Muscle layer of colon (tissue), 2 donors: ENCODE data around the gene NF2.

Experiments
- H3K27ac ChIP-seq: one replicate; pipeline ENCODE4 v1.7.0; 2013; ENCODE audit warnings: low read depth, mild to moderate bottlenecking, low read length, moderate library complexity
- H3K27me3 ChIP-seq, 2 donors: one replicate each; pipeline ENCODE4 v1.7.0; 2013; ENCODE audit warnings: low read length in 2 of 2, mild to moderate bottlenecking in 2 of 2; ENCODE audit not compliant: insufficient read depth in 2 of 2, control insufficient read depth in 1 of 2
- H3K36me3 ChIP-seq: one replicate; pipeline ENCODE4 v1.7.0; 2013; ENCODE audit warnings: mild to moderate bottlenecking, low read length; ENCODE audit not compliant: insufficient read depth
- H3K4me1 ChIP-seq: one replicate; pipeline ENCODE4 v1.7.0; 2013; ENCODE audit warnings: mild to moderate bottlenecking, low read length; ENCODE audit not compliant: insufficient read depth
- H3K4me3 ChIP-seq, 2 donors: one replicate each; pipeline ENCODE4 v1.7.0; 2013; ENCODE audit warnings: low read length in 2 of 2, low read depth in 1 of 2, mild to moderate bottlenecking in 1 of 2, moderate library complexity in 1 of 2
- H3K9ac ChIP-seq: one replicate; pipeline ENCODE4 v1.7.0; 2013; ENCODE audit warnings: low read length
- H3K9me3 ChIP-seq: one replicate; pipeline ENCODE4 v1.7.0; 2013; ENCODE audit warnings: mild to moderate bottlenecking, low read length
- donor health status: abdominal sarcoma.
- donor health status: Adenocarcinoma of cecum.

Gene NF2

DNA sequence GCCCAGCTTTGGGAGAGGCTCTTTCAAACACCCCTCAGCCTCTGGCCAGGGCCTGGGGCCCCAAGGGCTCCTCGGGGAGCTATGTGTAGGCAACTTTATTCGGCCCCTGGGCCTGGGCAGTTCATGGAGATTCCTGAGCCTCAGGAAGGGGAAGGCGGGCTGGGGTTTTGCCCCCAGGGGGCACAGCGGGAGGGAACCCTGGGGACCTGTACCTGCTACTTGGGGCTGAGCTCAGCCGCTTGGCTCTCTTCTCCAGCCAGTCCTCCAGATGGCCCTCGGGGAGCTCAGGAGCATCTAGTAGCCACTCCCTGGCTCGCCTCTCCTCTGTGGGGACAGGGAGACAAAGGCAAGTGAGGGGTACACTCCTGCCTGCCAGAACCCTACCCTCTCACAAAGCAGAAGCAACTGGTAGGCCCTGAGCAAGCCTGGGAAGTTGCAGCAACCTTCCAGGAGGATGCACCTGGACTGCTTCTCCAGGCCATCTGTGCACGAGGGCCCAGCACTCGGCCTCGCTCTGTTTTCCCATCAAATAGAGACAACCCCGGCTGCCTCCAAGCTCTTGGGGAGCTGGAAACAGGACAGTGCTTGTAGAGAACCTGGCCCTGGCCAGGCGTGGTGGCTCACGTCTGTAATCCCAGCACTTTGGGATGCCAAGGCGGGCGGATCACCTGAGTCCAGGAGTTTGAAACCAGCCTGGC, 134.8 kb downstream of the NF2 start:
- H3K27me3 ChIP-seq: no peaks in the 10 kb centered on the region
- H3K4me3 ChIP-seq: no peak overlapping the region
- peaks cover 32% of the 10 kb centered on the region for H3K36me3 ChIP-seq
- H3K4me1 ChIP-seq: peaks cover 7% of the 10 kb centered on the region
- no peak overlapping the region for H3K9ac ChIP-seq
- no peaks in the 10 kb centered on the region for H3K9me3 ChIP-seq
- no peak overlapping the region for H3K27ac ChIP-seq

DNA sequence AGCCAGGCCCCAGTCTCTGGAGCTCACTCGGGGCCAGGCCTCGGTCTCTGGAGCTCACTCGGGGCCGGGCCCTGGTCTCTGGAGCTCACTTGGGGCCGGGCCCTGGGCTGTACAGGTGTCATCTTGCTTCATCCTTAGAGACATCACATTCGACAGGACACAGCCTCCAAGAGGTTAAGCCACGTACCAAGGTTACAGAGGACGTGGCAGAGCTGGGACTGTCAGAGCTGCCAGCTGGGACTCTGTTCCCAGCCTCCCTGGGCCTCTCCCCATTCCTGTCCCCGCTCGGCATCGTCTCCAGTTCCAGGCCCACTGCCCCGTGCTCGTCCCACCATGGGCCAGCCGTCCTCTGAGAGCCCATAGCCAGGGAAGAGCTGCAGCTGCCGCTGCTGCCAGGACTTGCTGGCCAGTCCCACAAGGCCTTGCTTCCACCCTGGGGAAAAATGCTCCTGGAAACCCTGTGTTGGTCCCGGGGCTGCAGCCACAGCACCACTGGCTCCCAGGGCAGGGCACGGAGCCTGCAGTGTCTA, 136.0 kb downstream of the NF2 start:
- Histone ChIP-seq H3K9me3 (no peaks in the 10 kb centered on the region), H3K4me3 (no peak overlapping the region), H3K4me1 (no peaks in the 10 kb centered on the region), H3K36me3 (peaks cover 32% of the 10 kb centered on the region), H3K27me3 (no peaks in the 10 kb centered on the region), H3K27ac (no peak overlapping the region), H3K9ac (no peak overlapping the region)

DNA sequence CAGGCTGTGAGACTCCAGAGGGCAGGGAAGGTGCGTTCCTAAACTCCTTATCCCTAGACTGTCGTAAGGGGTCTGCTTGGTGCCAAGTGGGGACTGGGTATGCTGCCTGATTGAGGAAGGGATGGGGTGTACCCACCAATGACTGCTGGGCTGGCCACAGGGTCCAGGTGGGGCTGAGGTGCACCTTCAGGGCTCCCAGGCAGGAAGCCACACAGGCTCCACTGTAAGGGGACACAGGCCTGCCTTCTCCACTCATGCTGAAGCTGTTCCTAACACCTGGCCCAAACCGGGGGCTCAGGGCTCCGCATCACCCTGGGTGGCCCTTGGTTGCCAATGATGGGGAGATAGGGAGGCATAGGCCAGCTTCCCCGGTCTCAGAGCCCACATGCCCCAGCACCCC, 136.8 kb downstream of the NF2 start:
- H3K4me1 ChIP-seq: no peaks in the 10 kb centered on the region
- no peaks in the 10 kb centered on the region for H3K9me3 ChIP-seq
- no peak overlapping the region for H3K27ac ChIP-seq
- H3K9ac ChIP-seq: no peak overlapping the region
- peaks cover 32% of the 10 kb centered on the region for H3K36me3 ChIP-seq
- no peak overlapping the region for H3K4me3 ChIP-seq
- no peaks in the 10 kb centered on the region for H3K27me3 ChIP-seq

DNA sequence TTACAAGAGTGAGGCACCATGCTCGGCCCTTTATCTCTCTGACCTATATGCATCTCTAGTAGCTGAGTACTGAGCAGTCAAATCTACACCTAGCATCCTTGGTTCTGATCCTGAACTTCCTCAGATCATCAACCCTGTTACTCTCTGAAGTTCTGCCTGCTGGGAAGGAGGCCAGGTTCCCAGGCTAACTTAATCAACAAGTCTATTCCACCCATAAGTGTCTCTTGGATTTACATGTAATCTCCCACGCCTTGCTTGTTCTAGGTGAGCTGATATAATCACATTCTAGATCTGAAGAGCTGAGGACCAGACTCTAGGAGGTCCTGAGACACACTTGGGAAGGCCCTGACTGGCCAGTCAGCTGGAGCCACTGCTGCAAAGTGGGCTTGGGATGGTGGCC, 138.5 kb downstream of the NF2 start:
- Histone ChIP-seq H3K4me3 (no peak overlapping the region), H3K4me1 (no peaks in the 10 kb centered on the region), H3K9ac (no peak overlapping the region), H3K27me3 (no peaks in the 10 kb centered on the region), H3K36me3 (peaks cover 43% of the 10 kb centered on the region), H3K9me3 (no peaks in the 10 kb centered on the region), H3K27ac (no peak overlapping the region)

DNA sequence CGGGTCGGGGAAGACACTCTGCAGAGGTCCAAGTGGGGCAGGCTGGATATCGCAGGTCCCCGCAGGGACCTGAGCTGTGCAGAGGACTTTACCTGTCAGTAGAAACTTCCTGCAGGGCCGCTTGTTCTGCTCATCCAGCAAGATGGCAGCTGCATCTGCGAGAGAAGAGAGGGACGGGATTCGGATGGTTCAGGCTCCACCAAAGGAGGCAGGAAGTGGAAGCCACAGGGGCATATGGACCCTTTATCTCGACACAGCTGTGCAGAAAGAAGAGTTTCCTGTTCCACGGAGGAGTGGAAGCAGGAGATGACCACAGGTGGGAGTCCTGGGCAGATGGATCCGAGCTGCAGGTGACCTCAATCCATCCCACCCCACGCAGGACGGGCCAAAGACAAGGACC, 138.9 kb downstream of the NF2 start:
- Histone ChIP-seq H3K27me3 (no peaks in the 10 kb centered on the region), H3K9me3 (no peaks in the 10 kb centered on the region), H3K36me3 (peaks cover 47% of the 10 kb centered on the region), H3K9ac (no peak overlapping the region), H3K4me3 (no peak overlapping the region), H3K4me1 (no peaks in the 10 kb centered on the region), H3K27ac (no peak overlapping the region)

DNA sequence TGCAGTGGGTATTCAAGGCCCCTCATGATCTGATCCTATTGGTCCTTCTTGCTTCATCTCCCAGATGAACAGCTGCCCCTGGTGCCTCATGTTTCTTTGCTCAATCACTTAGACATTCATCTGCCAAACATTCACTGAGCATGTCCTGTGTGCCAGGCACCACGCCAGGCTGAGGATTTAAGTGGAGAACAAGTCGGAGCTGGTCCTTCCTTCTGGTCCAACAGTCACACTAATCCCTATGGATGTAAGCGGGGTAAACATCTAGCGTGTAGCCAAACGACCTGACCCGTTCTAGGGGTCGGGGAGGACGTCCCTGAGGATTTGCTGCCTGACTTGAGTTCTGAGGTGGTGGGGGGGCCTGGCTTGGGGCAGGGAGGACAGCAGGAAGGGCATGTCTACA, 141.5 kb downstream of the NF2 start:
- H3K4me3 ChIP-seq: no peak overlapping the region
- peaks cover 46% of the 10 kb centered on the region for H3K36me3 ChIP-seq
- H3K27me3 ChIP-seq: no peaks in the 10 kb centered on the region
- H3K9ac ChIP-seq: no peak overlapping the region
- H3K4me1 ChIP-seq: no peaks in the 10 kb centered on the region
- no peaks in the 10 kb centered on the region for H3K9me3 ChIP-seq
- H3K27ac ChIP-seq: no peak overlapping the region

DNA sequence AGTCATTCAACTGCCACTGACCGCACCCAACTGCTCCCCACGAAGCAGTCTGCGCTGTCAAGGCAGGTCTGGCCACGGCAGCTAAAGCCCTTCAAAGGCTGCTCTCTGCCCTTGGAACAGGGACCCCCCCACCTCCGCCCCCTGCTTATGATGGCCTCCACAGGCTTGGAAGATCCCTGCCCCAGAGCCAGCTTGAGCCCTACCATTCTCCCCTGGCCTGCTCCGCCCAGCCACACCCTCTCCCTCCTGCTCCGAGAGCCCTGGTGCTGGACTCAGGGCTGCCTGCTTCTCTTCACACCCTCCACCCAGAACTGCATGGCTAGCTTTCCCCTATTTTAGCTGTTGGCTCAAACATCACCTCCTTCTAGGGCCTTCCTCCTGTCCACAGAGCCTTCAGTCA, 144.4 kb downstream of the NF2 start:
- no peaks in the 10 kb centered on the region for H3K27me3 ChIP-seq
- no peak overlapping the region for H3K9ac ChIP-seq
- no peak overlapping the region for H3K27ac ChIP-seq
- H3K4me3 ChIP-seq: no peak overlapping the region
- H3K36me3 ChIP-seq: peaks cover 28% of the 10 kb centered on the region
- H3K4me1 ChIP-seq: no peaks in the 10 kb centered on the region
- H3K9me3 ChIP-seq: no peaks in the 10 kb centered on the region
